GM18502 (cell line): ENCODE results near the gene UCN2.
"Not testable (repeated sequence)": the region's sequence is repeated elsewhere in the genome, so short reads cannot be mapped to it uniquely, and the experiment has no call there.

Experiments
- ATAC-seq: cut with Tn5 transposase; IDR thresholded peaks from one replicate; pipeline ENCODE4 v1.9.1; 2021; ENCODE audit warnings: mild to moderate bottlenecking; ENCODE audit not compliant: unreplicated experiment, poor library complexity

Gene UCN2

DNA sequence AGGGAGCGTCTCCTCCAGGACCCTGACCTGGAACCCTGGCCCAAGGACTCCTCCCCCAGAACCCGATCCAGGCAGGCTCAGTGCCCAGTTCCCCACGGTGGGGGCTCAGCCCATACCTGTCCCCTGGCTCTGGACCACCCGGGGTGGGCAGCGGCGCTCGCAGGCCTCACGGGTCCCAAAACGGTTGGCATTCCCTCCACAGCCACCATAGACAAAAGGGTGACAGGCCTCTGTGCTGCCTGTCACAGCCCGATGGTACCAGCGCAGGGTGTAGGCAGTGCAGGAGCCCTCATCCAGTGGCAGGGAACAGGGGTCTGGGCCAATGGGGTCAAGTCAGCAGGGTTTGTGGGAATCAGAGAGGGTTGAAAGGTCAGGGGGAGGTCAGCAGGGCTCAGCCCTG lies 1.1 kb upstream of the UCN2 start:
- ATAC-seq, result no peak

GRCh38 chr3:48564022-48564421 lies 441 bp upstream of the UCN2 start:
- ATAC-seq, result no peak

GRCh38 chr3:48562367-48563095 lies 1.1 kb downstream of the UCN2 start:
- ATAC-seq, result no peak

GRCh38 chr3:48561045-48561736 lies 2.4 kb downstream of the UCN2 start:
- ATAC-seq, result no peak

DNA sequence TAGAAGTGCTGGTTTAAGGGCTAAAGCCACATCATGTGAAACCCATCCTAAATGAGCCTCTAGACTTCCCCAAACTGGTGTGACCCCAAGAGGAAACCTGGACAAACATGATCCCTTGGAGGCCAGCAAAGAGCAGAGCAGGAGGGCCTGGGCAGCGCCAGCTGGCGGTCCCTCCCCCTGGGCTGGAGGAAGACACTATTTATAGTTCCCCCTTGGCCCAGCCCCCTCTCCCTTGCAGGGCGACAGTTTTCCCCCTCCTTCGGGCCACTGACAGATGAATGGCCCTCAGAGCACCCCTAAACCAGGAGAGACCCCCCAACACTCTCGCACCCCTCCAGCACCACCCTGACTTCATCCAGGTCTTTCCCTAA lies 2.9 kb downstream of the UCN2 start:
- ATAC-seq, result no peak

DNA sequence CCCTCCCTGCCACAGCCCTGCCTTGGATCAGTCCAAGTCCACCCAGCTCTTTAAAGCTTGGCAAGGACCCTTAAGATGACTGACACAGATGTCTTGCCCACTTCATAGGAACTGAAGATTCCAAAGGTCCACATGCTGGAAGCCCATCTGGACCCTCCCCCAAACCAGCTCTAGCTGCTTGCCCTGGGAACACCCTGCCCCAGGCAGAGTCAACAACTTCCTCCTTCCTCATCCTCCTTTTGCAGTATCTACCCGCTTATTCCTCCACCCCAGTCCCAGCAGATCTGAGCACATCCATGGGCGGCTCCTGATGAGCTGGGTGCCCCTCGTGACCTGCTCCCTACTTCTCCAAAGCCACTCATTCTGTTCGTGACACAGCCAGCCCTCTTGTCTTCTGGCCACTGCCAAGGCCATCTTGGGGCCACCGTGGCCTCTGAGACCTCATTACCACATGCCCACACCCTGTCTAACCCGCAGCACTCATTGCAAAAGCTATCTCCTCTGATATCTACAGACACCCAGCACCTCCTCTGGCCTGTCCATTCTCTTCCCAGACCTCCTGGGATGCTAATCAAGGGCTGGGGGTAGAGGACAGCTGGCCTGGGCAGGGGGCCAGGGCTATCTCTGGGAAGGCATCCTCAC lies 5.0 kb downstream of the UCN2 start:
- no peak for ATAC-seq

GRCh38 chr3:48556796-48557626 lies 6.6 kb downstream of the UCN2 start, which contains the start of gene PFKFB4:
Gene PFKFB4, minus strand, starts transcription at chr3:48556803. Its CDS starts 26 bp downstream, at chr3:48556777.
- ATAC-seq, result peak; percentile 82

GRCh38 chr3:48555949-48556795 lies 7.4 kb downstream of the UCN2 start:
- ATAC-seq, result no peak

GRCh38 chr3:48555231-48555948 lies 8.2 kb downstream of the UCN2 start:
- ATAC-seq, result no peak

GRCh38 chr3:48553886-48554845 lies 9.4 kb downstream of the UCN2 start:
- no peak for ATAC-seq

DNA sequence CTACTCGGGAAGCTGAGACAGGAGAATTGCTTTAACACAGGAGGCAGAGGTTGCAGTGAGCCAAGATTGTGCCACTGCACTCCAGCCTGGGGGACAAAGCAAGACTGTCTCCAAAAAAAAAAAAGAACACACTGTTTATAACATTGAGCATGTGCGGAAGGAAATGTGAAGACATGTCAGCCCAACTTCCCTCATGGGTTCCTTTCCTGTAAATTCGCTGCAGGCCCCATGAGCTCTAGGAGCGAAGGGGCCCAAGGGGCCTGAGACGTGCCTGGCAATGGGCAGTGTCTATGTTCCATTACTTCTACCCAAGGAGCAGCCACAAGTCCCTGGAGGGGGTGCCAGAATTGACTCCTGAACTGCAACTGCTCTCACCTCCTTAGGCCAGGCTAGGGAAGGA lies 10.2 kb downstream of the UCN2 start:
- no peak for ATAC-seq

DNA sequence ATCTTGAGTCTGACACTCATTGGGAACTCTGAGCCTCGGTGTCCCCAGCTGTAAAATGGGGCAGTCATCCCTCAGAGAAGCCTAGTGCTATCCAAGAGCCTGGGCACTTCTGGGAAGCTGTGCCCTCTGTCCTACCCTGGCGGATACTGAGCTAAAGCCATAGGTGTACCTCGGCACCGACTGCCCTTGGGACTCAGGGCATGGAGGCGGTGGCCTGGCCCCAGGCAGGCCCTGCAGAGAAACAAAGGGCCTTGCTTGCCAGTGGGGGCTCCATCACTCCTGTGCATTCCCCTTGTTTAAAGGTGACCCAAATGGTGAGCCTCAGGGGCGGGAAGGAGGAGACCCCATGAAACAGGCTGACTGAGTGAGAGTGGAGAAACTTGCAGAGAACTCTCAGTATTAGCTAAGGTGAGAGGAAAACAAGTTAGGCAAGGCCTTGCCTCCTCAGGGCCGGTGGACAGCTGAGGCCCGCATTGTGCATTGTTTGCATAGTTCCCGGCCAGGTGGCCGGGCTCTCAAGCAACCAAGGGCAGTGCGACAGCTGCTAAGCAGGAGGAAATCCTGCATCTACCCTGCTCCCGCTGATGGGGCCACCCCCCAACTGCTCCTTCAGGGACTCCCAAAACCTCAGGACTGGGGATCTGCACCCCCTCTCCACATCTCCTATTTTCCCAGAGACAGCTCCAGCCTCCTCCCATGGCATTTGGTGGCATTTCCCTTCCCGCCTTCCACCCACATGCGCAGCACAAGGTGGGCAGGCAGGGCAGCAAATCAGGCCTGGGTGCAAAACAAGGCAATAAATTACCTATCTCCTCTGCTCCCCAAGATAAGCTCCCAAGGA lies 11.2 kb downstream of the UCN2 start:
- no peak for ATAC-seq

DNA sequence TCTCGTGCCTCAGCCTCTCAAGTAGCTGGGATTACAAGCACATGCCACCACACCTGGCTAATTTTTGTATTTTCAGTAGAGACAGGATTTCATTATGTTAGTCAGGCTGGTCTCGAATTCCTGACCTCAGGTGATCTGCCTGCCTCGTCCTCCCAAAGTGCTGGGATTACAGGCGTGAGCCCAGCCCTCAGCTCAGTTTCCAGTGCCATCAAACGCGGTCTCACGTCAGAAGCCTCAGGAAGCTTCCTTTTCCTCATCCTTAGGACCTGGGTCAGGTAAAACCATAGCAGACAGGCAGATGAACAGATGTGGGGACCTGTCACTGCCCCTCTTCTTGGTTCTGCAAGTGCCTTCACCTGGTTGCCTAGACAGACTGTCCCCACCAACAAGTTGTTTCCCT lies 11.9 kb downstream of the UCN2 start:
- ATAC-seq, result not testable (repeated sequence)

- peak; percentile 57 for ATAC-seq
Measured at GRCh38 chr3:48548729-48549705, 14.6 kb downstream of the UCN2 start.

DNA sequence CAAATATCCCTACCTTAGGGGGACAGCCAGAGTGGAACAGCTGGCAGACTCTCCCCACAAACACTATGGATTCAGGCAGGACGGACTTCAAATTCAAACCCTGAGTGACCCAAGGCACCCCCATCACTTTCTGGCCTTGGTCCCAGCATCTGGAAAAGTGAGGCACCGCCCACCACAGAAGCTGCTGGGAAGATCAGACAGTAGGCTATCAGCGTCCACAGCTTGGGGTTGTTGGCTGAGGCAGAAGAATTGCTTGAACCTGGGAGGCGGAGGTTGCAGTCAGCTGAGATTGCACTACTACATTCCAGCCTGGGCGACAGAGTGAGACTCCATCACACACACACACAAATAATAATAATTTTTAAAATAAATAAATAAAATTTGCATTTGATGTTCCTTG lies 15.5 kb downstream of the UCN2 start:
- ATAC-seq, result no peak
